H1 (cell line): ENCODE measurements around the gene GAS6.
"Not testable (repeated sequence)": the region's sequence is repeated elsewhere in the genome, so short reads cannot be mapped to it uniquely, and the experiment has no call there.

Source experiments
- CEBPB ChIP-seq: IDR thresholded peaks from 2 replicates; pipeline ENCODE4 v1.6.1; 2012; ENCODE audit warnings: low read depth, low read length
- CTCF ChIP-seq, 3 experiments: IDR thresholded peaks; 1 replicate in 2 of 3; 2 replicates in 1 of 3; pipeline versions ENCODE4 v1.5.1 to v1.6.1; 2011; ENCODE audit warnings: low read length in 3 of 3, mild to moderate bottlenecking in 3 of 3, inconsistent platforms in 2 of 3, low read depth in 1 of 3, moderate library complexity in 1 of 3; ENCODE audit not compliant: insufficient read depth in 1 of 3; ENCODE audit errors: control extremely low read depth in 1 of 3
- EZH2 ChIP-seq: fragments of 200-600 bp; sonication (generic); IDR thresholded peaks from 2 replicates; pipeline ENCODE4 v1.7.1; 2012; ENCODE audit warnings: low read depth, mild to moderate bottlenecking, moderate library complexity, low read length, inconsistent platforms; ENCODE audit not compliant: severe bottlenecking
- POLR2A ChIP-seq, 2 experiments: IDR thresholded peaks; 1 replicate in 1 of 2; 2 replicates in 1 of 2; pipeline ENCODE4 v1.6.1; 2011; ENCODE audit warnings: low read depth in 2 of 2, low read length in 2 of 2, mild to moderate bottlenecking in 2 of 2; ENCODE audit errors: control extremely low read depth in 1 of 2
- POU5F1 ChIP-seq: IDR thresholded peaks from 2 replicates; pipeline ENCODE4 v1.6.1; 2011; ENCODE audit warnings: low read depth, mild to moderate bottlenecking, low read length, moderate library complexity
- SIX5 ChIP-seq: IDR thresholded peaks from 2 replicates; pipeline ENCODE4 v1.6.1; 2011; ENCODE audit warnings: mild to moderate bottlenecking, low read depth, low read length
- SP2 ChIP-seq: IDR thresholded peaks from 2 replicates; pipeline ENCODE4 v1.6.1; 2012; ENCODE audit warnings: mild to moderate bottlenecking, low read length, inconsistent platforms
- TF ChIP-seq, protein P1 (sequence below): IDR thresholded peaks from 2 replicates; pipeline ENCODE4 v1.6.1; 2012; ENCODE audit warnings: low read length, inconsistent platforms

DNA sequence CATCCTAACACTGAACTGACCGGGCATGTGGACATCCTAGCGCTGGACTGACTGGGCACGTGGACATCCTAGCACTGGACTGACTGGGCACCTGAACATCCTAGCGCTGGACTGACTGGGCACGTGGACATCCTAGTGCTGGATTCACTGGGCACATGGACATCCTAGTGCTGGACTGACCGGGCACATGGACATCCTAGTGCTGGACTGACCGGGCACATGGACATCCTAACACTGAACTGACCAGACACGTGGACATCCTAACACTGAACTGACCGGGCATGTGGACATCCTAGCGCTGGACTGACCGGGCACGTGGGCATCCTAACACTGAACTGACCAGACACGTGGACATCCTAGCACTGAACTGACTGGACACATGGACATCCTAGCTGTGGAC lies 73.9 kb downstream of the GAS6 start:
- TF ChIP-seq, protein P1, sequence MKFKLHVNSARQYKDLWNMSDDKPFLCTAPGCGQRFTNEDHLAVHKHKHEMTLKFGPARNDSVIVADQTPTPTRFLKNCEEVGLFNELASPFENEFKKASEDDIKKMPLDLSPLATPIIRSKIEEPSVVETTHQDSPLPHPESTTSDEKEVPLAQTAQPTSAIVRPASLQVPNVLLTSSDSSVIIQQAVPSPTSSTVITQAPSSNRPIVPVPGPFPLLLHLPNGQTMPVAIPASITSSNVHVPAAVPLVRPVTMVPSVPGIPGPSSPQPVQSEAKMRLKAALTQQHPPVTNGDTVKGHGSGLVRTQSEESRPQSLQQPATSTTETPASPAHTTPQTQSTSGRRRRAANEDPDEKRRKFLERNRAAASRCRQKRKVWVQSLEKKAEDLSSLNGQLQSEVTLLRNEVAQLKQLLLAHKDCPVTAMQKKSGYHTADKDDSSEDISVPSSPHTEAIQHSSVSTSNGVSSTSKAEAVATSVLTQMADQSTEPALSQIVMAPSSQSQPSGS = not testable (repeated sequence)
- not testable (repeated sequence) for TF ChIP-seq EZH2; SP2; SIX5; CTCF (IDR thresholded peaks at IDR 0.05; ENCODE audit: control extremely low read depth in 1 of 3, insufficient read depth in 1 of 3, low read depth in 1 of 3, low read length in 3 of 3); POU5F1; CEBPB; POLR2A (IDR thresholded peaks at IDR 0.05; ENCODE audit: control extremely low read depth in 1 of 2, low read depth in 2 of 2, low read length in 2 of 2)
